GM18868 (cell line): ENCODE measurements around the gene ZNF618.

Experiments used
- ATAC-seq: cut with Tn5 transposase; IDR thresholded peaks from one replicate; pipeline ENCODE4 v1.9.1; 2021; ENCODE audit warnings: mild to moderate bottlenecking, moderate library complexity; ENCODE audit not compliant: unreplicated experiment

ZNF618 gene

GRCh38 chr9:114014044-114014443 lies 137.9 kb downstream of the ZNF618 start:
- ATAC-seq: no peak

GRCh38 chr9:114015607-114016006 lies 139.5 kb downstream of the ZNF618 start:
- ATAC-seq: no peak

DNA sequence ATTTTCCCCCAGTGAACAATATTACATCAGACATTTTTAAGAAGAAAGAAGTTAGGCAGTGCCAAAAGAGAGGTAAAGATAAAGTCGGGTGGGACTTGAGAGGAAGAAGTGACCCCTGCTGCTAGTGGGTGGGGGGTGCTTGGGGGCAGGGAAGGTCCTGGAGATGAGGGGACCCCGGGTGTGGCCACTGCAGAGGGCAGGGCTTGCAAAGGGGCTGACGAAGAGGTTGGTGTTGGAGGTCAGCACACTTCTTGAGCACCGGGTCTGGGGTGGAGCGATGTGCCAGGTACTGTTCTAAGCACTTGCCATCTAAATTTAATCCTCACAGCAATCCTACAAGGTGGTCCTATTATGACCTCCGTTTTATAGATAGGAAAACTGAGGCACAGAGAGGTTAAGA lies 140.0 kb downstream of the ZNF618 start:
- no peak for ATAC-seq

- no peak for ATAC-seq
Observed at GRCh38 chr9:114016629-114017423, 140.7 kb downstream of the ZNF618 start.

- no peak for ATAC-seq
Observed at GRCh38 chr9:114017741-114018715, 141.9 kb downstream of the ZNF618 start.

DNA sequence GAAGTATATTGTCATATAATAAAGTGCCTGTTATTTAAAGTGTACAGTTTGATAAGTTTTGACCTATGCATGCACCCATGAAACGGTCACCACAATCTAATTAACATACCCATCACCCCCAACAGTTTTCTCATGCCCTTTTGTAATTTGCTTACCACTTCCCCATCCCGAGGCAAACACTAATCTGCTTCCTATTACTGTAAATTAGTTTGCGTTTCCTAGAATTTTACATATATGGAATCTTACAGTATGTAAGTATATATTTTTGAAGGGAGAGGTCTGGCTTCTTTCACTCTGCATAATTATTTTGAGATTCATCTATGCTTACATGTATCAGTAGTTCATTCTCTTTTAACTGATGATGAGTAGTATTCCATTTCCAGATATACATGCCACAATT lies 145.5 kb downstream of the ZNF618 start:
- ATAC-seq: no peak

GRCh38 chr9:114023961-114024360 lies 147.9 kb downstream of the ZNF618 start:
- ATAC-seq: no peak

DNA sequence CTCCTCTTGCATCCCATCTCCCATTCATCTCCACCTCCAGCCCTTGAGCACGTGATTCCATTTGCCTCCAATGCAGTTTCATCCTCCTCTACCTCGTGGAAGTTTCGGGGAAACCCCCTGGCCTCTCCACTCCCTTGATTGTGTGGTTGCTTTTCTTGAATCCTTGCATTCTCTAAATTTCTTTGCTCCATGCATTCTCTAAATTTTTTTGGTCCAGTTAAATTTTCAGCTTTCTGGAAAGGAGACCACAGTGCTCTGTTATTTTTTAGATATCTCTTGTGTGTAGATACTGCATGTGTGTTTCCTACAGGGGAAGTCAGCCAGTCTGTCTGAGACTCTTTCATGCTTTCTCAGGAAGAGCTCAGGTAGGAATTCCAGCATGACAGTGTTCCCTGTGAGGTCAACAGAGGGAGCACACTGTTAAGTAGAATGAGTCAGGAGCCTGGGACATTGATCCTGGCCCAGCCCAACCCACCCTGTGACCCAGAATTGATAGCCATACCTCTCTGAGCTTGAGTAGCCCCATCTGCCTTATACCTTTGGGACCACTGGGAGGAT lies 149.2 kb downstream of the ZNF618 start:
- no peak for ATAC-seq

DNA sequence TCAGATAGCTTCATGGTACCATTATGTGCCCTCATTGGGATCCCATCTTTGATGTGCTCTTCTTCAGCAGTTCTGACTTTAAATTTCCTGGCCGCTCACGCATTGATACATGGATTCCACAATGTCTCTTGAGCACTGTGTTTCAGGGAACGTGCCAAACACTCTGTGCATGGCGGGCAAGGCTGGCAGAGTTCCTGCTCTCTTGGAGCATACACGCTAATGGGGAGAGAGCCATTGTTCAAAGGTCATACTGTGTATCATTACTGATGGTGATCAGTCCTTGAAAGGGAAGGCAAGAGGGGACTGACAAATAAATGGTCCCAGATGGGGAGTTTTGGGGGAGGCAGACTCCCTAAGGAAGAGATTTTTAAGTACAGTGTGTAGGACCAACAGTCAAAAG lies 149.7 kb downstream of the ZNF618 start:
- no peak for ATAC-seq

GRCh38 chr9:114026335-114026734 lies 150.2 kb downstream of the ZNF618 start:
- ATAC-seq: no peak

- ATAC-seq: no peak
Observed at GRCh38 chr9:114027159-114027862, 151.2 kb downstream of the ZNF618 start.

GRCh38 chr9:114027863-114028465 lies 151.9 kb downstream of the ZNF618 start:
- no peak for ATAC-seq

DNA sequence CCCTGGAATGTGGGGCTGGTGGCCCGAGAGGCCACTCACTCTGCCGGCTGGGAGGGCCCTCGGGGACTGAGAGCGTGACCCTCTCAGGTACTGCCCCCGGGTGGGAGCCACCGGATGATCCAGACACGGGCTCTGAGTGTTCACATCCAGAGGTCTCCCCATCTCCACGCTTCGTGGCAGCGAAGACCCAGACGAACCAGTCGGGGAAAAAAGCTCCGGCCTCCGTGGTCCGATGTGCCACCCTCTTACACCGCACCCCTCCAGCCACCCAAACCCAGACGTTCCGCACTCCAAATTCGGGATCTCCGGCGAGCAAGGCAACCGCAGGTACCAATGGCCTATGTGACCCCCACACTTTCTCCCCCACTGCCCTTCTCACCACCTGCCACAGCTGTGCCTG lies 152.5 kb downstream of the ZNF618 start:
- ATAC-seq: no peak

- no peak for ATAC-seq
Observed at GRCh38 chr9:114029311-114030170, 153.4 kb downstream of the ZNF618 start.

- ATAC-seq: no peak
Observed at GRCh38 chr9:114030364-114030763, 154.3 kb downstream of the ZNF618 start.

- no peak for ATAC-seq
Observed at GRCh38 chr9:114031037-114031630, 155.0 kb downstream of the ZNF618 start.

GRCh38 chr9:114031948-114032840 lies 156.1 kb downstream of the ZNF618 start:
- ATAC-seq: no peak
